Fibroblast of skin of left quadriceps (primary cell): ENCODE results near the gene ASB16.

Source experiments
- DNase-seq, 2 experiments: peaks; one replicate each; pipeline ENCODE4 v3.0.0-alpha.2; 2013; ENCODE audit warnings: low read depth in 2 of 2

The ASB16 gene

GRCh38 chr17:44188576-44189403 lies 18.3 kb downstream of the ASB16 start:
- DNase-seq, result no peak

- no peak for DNase-seq
Observed at GRCh38 chr17:44190481-44190880, 20.0 kb downstream of the ASB16 start.

- no peak for DNase-seq
Observed at GRCh38 chr17:44191369-44191768, 20.9 kb downstream of the ASB16 start.

GRCh38 chr17:44191941-44192496 lies 21.5 kb downstream of the ASB16 start:
- no peak for DNase-seq

GRCh38 chr17:44192750-44193149 lies 22.2 kb downstream of the ASB16 start:
- DNase-seq, result no peak

GRCh38 chr17:44193326-44194084 lies 23.0 kb downstream of the ASB16 start:
- DNase-seq, result no peak

- DNase-seq, result no peak
Observed at GRCh38 chr17:44197107-44197506, 26.6 kb downstream of the ASB16 start.

GRCh38 chr17:44197980-44198720 lies 27.6 kb downstream of the ASB16 start:
- no peak for DNase-seq

- no peak for DNase-seq
Observed at GRCh38 chr17:44198721-44199552, 28.4 kb downstream of the ASB16 start.

- peak; percentile 97 for DNase-seq
Observed at GRCh38 chr17:44199553-44200477, 29.3 kb downstream of the ASB16 start, which contains the start of gene ATXN7L3. Gene ATXN7L3, minus strand, starts transcription at chr17:44199884. Its CDS starts 1,814 bp downstream, at chr17:44198070.

GRCh38 chr17:44200478-44201155 lies 30.1 kb downstream of the ASB16 start:
- no peak for DNase-seq

GRCh38 chr17:44202756-44203155 lies 32.3 kb downstream of the ASB16 start:
- no peak for DNase-seq

GRCh38 chr17:44203731-44204440 lies 33.4 kb downstream of the ASB16 start:
- no peak for DNase-seq

- no peak for DNase-seq
Observed at GRCh38 chr17:44204441-44204882, 34.0 kb downstream of the ASB16 start.

- no peak for DNase-seq
Observed at GRCh38 chr17:44205962-44206824, 35.7 kb downstream of the ASB16 start.

GRCh38 chr17:44206825-44207155 lies 36.3 kb downstream of the ASB16 start:
- no peak for DNase-seq

- no peak for DNase-seq
Observed at GRCh38 chr17:44207319-44207718, 36.8 kb downstream of the ASB16 start.

- DNase-seq, result no peak
Observed at GRCh38 chr17:44207743-44208142, 37.2 kb downstream of the ASB16 start.
